ENCODE measurements around the gene TRIM67. TPM values are rescaled to one million over a fixed set of nuclear protein-coding genes. Genes with fewer than 3 reads are reported as not detected.

The TRIM67 gene
- total and polyA plus RNA-seq, 2 of the 4 experiments (the other 2 are of a cell fraction): not detected

DNA sequence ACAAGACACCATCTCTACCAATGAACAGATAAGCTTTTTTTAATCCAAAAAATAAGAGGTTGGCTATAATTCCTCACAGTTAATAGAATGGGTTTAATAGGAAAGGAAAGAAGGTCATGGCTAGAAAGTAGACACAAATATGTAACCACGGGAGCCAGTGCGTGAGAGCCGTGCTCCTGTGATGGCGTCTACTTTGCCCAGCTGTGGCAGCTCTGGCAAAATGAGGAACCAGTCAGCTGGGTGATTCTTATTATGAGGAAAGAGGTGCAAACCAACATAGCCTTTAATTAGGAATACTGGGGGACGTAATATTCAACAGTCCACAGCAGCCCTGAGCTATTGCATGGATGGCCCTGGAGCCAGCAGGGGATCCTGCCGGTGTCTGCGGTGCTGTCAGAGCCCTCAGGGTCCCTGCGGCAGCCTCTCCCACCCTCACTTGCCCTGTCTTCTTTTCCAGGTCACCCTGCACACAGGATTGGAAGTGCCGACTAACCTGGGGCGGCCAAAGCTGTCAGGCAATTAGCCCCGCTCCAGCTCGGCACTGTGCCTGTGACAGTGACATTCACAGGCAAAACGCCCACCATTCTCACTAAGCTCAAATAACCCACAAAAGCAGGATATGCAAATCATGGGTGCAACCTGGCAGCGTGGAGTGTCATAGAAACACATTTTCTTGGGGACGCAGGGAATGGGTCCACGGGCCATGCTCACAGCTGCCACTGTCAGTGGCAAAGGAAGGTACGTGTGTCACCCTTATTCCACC, 53.2 kb downstream of the TRIM67 start:
- no peak for DNase-seq
- dilution Hi-C loops (cut with HindIII; ENCODE audit: low sequenced_read_pairs, unreplicated experiment): no loop called here
- ChIA-PET POLR2A (ENCODE audit: unreplicated experiment) (no interaction called here), CTCF (no interaction called here)
- 57% methylated on average over 5 of the region's 17 CpGs; no CpG with 5 or more reads in 1 of the 2 experiments for WGBS, 2 experiments (ENCODE audit: extremely low coverage in 2 of 2, insufficient read length in 1 of 2)
- H3K79me1 ChIP-seq (ENCODE audit: low read depth in 1 of 2, low read length in 2 of 2): no peaks in the 10 kb centered on the region
- BruUV-seq (replicated peaks): no TSS peak
- in situ Hi-C loops (cut with MboI; ENCODE audit: low sequenced_read_pairs): loop anchor here (5.0 kb wide), 2 partner anchors 298 to 418 kb away; no protein-coding TSS in a partner anchor
- H4K8ac ChIP-seq (ENCODE audit: low read depth in 2 of 2, low read length in 2 of 2): no peak overlapping the region
- H3K4ac ChIP-seq (ENCODE audit: low read depth, low read length): no peak overlapping the region
- no peaks in the 10 kb centered on the region for H3K4me1 ChIP-seq (ENCODE audit: control insufficient read depth, insufficient read depth, low read length)
- H3K36me3 ChIP-seq (ENCODE audit: control insufficient read depth, insufficient read depth, low read length): no peaks in the 10 kb centered on the region
- H3K27me3 ChIP-seq (ENCODE audit: control insufficient read depth, insufficient read depth, low read length): peaks cover 37% of the 10 kb centered on the region
- no peak overlapping the region for H3K56ac ChIP-seq (ENCODE audit: extremely low read depth, insufficient read depth, low read length)
- H2AFZ ChIP-seq (replicated peaks; ENCODE audit: low read length, poor library complexity): peak overlapping the region; percentile 17
- H3K23ac ChIP-seq (ENCODE audit: low read depth, low read length): no peak overlapping the region
- H2AK9ac ChIP-seq (replicated peaks; ENCODE audit: low read depth, low read length, poor library complexity): no peak overlapping the region
- no peak overlapping the region for H2BK5ac ChIP-seq (ENCODE audit: low read depth, low read length, poor library complexity, severe bottlenecking)
- H3K27ac ChIP-seq (ENCODE audit: insufficient read depth, low read length): no peak overlapping the region
- H3K9ac ChIP-seq (ENCODE audit: low read depth, low read length): no peak overlapping the region
- intact Hi-C loops (cut with micrococcal nuclease): loop anchor here (5.0 kb wide), 2 partner anchors 223 to 573 kb away; partner anchors contain the start of gene COG2
- H2AK5ac ChIP-seq (ENCODE audit: low read depth, low read length): no peak overlapping the region
- no peak overlapping the region for H4K91ac ChIP-seq (ENCODE audit: insufficient read depth, low read depth, low read length)
- H2BK20ac ChIP-seq (ENCODE audit: low read depth, low read length): no peak overlapping the region
- no peak for ATAC-seq (ENCODE audit: low read depth)
- no peaks in the 10 kb centered on the region for H3K9me1 ChIP-seq (ENCODE audit: insufficient read depth, low read length)
- H4K20me1 ChIP-seq (ENCODE audit: insufficient read depth, low read length): no peaks in the 10 kb centered on the region
- no peak overlapping the region for H4K5ac ChIP-seq (ENCODE audit: low read depth, low read length)
- H3K4me3 ChIP-seq (ENCODE audit: insufficient read depth, low read depth, low read length): no peak overlapping the region
- H2BK15ac ChIP-seq (ENCODE audit: low read depth, low read length): no peak overlapping the region
- H3K4me2 ChIP-seq (ENCODE audit: low read depth, low read length): no peak overlapping the region
- no peak overlapping the region for H2BK120ac ChIP-seq (ENCODE audit: low read depth, low read length)
- H3K14ac ChIP-seq (replicated peaks; ENCODE audit: low read depth, low read length): no peak overlapping the region
- H3K18ac ChIP-seq (ENCODE audit: low read depth, low read length): no peak overlapping the region
- H3K9me3 ChIP-seq (ENCODE audit: control insufficient read depth, insufficient read depth, low read length): no peaks in the 10 kb centered on the region
- TF ChIP-seq RFX5 (IDR thresholded peaks at IDR 0.05; ENCODE audit: low read depth, low read length) (no peak), SMC3 (IDR thresholded peaks at IDR 0.05; ENCODE audit: low read depth, low read length) (no peak), CHD1 (IDR thresholded peaks at IDR 0.05; ENCODE audit: low read depth, low read length) (no peak), CEBPB (IDR thresholded peaks at IDR 0.05; ENCODE audit: low read depth, low read length) (no peak), MXI1 (IDR thresholded peaks at IDR 0.05; ENCODE audit: borderline replicate concordance, low read depth, low read length) (no peak), BHLHE40 (IDR thresholded peaks at IDR 0.05; ENCODE audit: low read depth, low read length) (no peak), FOS (IDR thresholded peaks at IDR 0.05; ENCODE audit: low read depth, low read length) (no peak), RAD21 (IDR thresholded peaks at IDR 0.05; ENCODE audit: low read length) (no peak), RCOR1 (IDR thresholded peaks at IDR 0.05; ENCODE audit: insufficient replicate concordance, low read length) (no peak), NFE2L2 (IDR thresholded peaks at IDR 0.05; ENCODE audit: low read depth, low read length) (no peak), POLR2A (IDR thresholded peaks at IDR 0.05; ENCODE audit: low read depth, low read length) (no peak), MAFK (IDR thresholded peaks at IDR 0.05; ENCODE audit: low read depth, low read length) (no peak)
- TF ChIP-seq, protein P1, sequence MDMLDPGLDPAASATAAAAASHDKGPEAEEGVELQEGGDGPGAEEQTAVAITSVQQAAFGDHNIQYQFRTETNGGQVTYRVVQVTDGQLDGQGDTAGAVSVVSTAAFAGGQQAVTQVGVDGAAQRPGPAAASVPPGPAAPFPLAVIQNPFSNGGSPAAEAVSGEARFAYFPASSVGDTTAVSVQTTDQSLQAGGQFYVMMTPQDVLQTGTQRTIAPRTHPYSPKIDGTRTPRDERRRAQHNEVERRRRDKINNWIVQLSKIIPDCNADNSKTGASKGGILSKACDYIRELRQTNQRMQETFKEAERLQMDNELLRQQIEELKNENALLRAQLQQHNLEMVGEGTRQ (IDR thresholded peaks at IDR 0.05; ENCODE audit: low read depth, low read length): no peak
- TF ChIP-seq, protein P2, sequence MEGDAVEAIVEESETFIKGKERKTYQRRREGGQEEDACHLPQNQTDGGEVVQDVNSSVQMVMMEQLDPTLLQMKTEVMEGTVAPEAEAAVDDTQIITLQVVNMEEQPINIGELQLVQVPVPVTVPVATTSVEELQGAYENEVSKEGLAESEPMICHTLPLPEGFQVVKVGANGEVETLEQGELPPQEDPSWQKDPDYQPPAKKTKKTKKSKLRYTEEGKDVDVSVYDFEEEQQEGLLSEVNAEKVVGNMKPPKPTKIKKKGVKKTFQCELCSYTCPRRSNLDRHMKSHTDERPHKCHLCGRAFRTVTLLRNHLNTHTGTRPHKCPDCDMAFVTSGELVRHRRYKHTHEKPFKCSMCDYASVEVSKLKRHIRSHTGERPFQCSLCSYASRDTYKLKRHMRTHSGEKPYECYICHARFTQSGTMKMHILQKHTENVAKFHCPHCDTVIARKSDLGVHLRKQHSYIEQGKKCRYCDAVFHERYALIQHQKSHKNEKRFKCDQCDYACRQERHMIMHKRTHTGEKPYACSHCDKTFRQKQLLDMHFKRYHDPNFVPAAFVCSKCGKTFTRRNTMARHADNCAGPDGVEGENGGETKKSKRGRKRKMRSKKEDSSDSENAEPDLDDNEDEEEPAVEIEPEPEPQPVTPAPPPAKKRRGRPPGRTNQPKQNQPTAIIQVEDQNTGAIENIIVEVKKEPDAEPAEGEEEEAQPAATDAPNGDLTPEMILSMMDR (conservative IDR thresholded peaks at IDR 0.05; ENCODE audit: low read depth, low read length): no peak
- TF ChIP-seq, protein P3, sequence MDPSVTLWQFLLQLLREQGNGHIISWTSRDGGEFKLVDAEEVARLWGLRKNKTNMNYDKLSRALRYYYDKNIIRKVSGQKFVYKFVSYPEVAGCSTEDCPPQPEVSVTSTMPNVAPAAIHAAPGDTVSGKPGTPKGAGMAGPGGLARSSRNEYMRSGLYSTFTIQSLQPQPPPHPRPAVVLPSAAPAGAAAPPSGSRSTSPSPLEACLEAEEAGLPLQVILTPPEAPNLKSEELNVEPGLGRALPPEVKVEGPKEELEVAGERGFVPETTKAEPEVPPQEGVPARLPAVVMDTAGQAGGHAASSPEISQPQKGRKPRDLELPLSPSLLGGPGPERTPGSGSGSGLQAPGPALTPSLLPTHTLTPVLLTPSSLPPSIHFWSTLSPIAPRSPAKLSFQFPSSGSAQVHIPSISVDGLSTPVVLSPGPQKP (IDR thresholded peaks at IDR 0.05; ENCODE audit: borderline replicate concordance, low read depth, low read length): no peak

All from IMR-90 (cell line).